Cardiac septum (tissue), 1 donor: Measurements from ENCODE around the gene UBE2G2. TPM values are rescaled to one million over a fixed set of nuclear protein-coding genes. Genes with fewer than 3 reads are reported as not detected.

Source experiments
- DNase-seq: peaks from one replicate; pipeline ENCODE4 v3.0.0-alpha.2; 2020; ENCODE audit warnings: low spot score
- intact Hi-C: fragments of 100-400 bp; cut with DNase I; formaldehyde crosslinking; loops from one replicate; pipeline ENCODE4 v1.14.0; 2022
- total RNA-seq: library from RNA; stranded (reverse); fragmentation: NEBNext Ultra II Directional; extraction: Animal tissue kit (Norgen Biotek cat#: 25700); gene quantifications from one replicate; pipeline ENCODE4 v1.2.1, GENCODE V29; 2021
- donor health status: DM: no; HTN: no; CAD: no.

UBE2G2 gene
- total RNA-seq, 1 donor from 2014 or later: 69.7 TPM

- intact Hi-C loops: no loop called here
- peak; percentile 9 for DNase-seq
Observed at GRCh38 chr21:44740742-44741141, 60.9 kb downstream of the UBE2G2 start.

DNA sequence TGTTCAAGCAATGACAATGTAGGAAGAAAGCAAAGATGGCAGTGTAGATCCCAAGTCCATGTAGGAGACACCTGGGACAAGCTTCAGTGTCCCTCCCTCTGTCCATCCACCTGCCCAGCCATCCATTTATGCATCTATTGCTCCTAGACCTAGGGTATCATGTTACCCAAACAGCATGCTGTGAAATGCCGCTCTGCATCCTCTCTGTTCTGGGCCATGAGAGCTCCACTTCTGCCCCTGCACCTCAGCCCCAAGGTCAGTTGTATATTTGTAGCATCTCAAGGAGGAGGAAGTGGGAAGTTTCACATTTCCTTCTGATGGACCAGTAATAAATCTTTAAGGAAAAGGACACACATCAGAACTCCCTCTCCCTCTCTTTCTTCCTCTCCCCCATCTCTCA, 62.3 kb downstream of the UBE2G2 start:
- intact Hi-C loops: no loop called here
- peak; percentile 55 for DNase-seq

- peak; percentile 20 for DNase-seq
- intact Hi-C loops: no loop called here
Observed at GRCh38 chr21:44738621-44739020, 63.0 kb downstream of the UBE2G2 start.

DNA sequence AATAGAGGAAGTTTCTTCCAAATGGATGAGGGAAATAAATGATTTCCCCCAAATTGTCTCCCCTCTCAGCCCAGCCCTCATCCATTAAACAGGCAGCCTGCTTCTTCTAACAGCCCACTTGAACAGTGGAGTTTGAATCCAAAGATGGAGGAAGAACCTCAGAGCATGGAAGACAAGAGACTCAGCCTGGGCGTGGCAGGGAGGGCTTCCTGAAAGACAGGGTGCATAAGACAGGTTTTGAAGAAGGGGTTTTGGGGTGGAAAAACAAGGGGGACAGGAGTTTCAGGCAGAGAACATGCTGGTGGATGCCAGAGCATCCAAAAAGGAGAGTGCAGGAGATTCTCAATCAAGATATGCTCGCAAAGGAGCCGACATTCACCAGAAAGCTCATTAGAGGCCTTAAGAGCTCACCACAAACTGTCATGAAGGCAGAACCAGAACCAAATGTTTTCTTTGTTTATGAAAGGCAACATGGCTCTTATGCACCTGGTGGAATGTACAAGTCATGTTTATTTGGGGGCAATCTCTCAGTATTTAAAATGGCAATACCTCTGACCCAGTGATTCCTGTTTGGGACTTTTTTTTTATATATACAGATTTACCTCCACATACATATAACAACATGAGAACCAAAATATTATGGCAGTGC, 63.8 kb downstream of the UBE2G2 start:
- intact Hi-C loops: no loop called here
- peak; percentile 63 for DNase-seq

GRCh38 chr21:44736291-44737004, 65.2 kb downstream of the UBE2G2 start:
- peak; percentile 29 for DNase-seq
- intact Hi-C loops: no loop called here

DNA sequence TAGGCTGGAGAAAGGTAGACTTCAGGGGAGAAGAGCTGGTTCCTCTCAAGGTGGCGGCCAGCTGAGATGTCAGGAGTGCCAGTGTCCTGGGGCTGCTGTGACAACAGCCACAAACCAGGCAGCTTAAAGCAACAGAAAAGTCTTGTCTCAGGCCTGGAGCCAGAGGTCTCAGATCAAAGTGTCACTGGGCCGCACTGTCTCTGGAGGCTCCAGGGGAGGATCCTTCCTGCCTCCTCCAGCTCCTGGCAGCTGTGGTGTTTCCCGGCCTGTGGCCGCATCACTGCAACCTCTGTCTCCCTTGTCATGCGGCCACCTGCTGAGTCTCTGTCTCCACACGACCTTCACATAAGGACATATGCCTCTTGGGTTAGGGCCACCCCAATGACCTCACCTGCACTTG, 65.8 kb downstream of the UBE2G2 start:
- intact Hi-C loops: no loop called here

GRCh38 chr21:44734841-44735240, 66.8 kb downstream of the UBE2G2 start:
- intact Hi-C loops: no loop called here

More for the DNA sequence above, 65.8 kb downstream of the UBE2G2 start:
- no peak for DNase-seq

DNA sequence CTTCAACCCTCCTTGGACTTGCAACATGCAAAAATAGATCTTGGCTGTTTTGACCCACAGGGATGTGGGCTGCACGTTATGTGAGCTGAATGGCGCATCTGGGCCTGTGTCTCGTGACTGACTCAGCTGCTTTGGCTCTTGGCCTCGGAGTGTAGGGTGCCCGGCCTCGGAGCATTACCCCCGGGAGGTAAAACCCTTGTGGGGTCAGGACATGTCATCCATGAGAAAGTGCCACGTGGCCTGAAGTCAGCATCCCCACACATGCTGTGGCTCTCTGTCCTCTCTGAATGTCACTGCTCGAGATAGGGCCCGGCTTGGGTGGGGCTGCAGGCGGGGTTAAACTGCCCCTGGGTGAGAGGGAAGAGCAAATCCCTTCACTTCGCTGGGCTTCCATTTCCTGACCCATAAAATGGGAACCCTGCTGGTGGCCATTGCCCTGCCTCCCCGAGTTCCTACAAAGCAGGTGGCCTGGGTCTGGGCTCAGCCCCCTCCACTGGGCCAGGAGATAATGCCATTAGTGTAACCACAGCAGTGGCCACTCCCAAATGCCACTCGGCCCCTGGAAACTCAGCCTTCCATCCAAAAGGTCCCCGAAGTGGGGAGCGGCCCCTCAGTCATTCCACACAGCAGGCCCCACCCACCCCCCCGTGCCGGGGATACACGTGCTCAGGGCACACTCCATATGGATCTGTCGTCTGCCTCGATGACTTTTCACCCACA, 67.4 kb downstream of the UBE2G2 start:
- no peak for DNase-seq
- intact Hi-C loops: no loop called here

More at GRCh38 chr21:44734841-44735240, 66.8 kb downstream of the UBE2G2 start:
- DNase-seq: no peak

DNA sequence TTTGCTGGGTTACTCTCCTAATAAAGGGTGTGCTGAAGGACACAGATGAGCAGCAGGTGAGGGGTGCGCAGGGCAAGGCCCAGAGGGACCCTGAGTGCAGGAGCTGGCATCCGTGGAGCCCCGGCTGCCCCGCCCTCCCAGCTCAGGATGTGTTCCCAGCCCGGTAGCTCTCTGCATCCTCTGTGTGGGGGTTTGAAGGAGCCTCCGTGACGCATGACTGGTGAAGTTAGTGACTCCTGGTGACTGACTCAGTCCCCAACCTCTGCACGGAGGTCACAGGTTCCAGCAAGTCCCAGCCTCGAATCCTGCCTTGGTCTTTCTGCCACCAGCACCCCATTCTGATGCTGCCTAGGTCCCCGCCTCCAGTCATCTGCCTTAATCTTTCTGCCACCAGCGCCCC, 68.7 kb downstream of the UBE2G2 start:
- no peak for DNase-seq
- intact Hi-C loops: no loop called here

DNA sequence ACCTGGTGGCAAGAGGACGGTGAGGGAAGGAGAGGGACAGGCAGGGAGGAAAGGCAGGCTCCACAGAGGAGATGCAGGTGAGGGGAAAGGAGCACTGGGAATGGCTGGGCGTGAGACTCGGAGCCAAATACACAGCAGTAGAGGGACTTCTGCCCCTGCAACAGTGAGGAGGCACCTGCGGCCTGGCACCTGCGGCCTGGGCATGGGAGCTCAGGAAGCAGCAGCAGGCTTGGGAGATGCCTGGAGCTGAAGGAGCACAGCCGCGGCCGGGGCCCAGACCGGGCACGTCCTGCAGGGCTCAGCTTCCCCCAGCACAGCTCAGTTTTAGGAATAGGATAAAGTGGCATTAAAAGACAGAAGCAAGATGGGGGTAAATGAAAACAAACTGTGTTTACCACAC, 69.4 kb downstream of the UBE2G2 start:
- intact Hi-C loops: no loop called here

GRCh38 chr21:44730951-44731579, 70.6 kb downstream of the UBE2G2 start:
- no peak for DNase-seq
- intact Hi-C loops: no loop called here

More for the DNA sequence above, 69.4 kb downstream of the UBE2G2 start:
- no peak for DNase-seq

DNA sequence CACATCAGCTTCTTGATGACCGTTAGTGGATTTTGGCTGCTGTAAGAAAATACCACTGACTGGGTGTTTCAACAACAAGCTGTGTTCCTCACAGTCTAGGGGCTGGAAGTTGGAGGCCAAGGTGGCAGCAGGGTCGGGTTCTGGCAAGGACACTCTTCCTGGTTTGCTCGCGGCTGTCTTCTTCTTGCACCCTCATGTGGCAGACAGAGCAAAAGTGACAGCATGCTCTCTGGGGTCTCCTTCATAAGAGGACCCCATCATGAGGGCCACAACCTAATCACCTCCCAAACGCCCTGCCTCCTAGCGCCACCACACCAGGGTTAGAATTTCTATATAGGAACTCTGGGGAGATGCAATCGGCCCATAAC, 71.6 kb downstream of the UBE2G2 start:
- intact Hi-C loops: no loop called here
- peak; percentile 56 for DNase-seq

GRCh38 chr21:44729336-44730027, 72.1 kb downstream of the UBE2G2 start:
- DNase-seq: peak; percentile 44
- intact Hi-C loops: no loop called here

DNA sequence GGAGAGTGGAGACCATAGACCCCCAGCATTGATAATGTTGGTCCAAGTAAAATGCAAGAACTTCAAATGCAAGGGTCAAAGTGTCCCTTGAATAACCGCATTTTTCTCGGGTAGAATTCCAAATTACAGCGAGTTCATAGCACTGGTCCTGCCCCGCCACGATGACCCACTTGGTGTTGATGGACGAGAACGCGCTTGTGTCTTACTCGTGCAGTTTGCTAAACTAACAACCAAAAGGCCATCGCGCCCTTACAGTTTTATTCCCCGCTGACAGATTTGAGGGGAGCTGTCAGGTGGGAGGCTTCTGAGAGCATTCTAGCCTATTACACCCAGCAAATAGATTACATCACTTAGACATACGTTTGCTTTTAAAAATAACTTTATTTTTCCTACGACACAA, 72.9 kb downstream of the UBE2G2 start:
- peak; percentile 7 for DNase-seq
- intact Hi-C loops: no loop called here

GRCh38 chr21:44727757-44728156, 73.9 kb downstream of the UBE2G2 start:
- DNase-seq: peak; percentile 61
- intact Hi-C loops: no loop called here

GRCh38 chr21:44727321-44727720, 74.3 kb downstream of the UBE2G2 start:
- intact Hi-C loops: no loop called here
- peak; percentile 7 for DNase-seq

DNA sequence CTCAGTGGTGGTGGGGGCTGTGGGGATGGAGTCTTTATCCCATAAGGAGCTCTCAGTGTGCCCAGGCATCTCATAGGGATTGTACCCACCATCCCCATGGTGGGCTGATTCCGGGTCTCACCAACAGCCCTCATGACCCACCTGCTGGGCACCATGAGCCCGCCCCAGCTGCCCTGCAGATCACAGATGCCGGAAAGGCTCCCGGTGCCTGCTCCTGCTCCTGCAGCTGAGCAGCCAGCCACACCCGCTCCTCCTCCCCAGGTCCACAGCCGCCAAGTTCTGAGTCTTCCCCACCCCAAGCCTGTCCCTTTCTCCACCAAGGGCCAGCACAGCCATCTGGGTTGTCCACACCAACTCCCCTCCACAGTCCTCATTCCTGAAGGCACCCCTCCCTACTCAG, 74.8 kb downstream of the UBE2G2 start:
- peak; percentile 33 for DNase-seq
- intact Hi-C loops: no loop called here

- intact Hi-C loops: no loop called here
- peak; percentile 61 for DNase-seq
Observed at GRCh38 chr21:44724926-44725325, 76.7 kb downstream of the UBE2G2 start.

- intact Hi-C loops: no loop called here
Observed at GRCh38 chr21:44724196-44724595, 77.4 kb downstream of the UBE2G2 start.

More at GRCh38 chr21:44724196-44724595, 77.4 kb downstream of the UBE2G2 start:
- DNase-seq: no peak
